Measurements from ENCODE around the gene GDF10. TPM values are rescaled to one million over a fixed set of nuclear protein-coding genes. Genes with fewer than 3 reads are reported as not detected.

GDF10 gene
- total RNA-seq, 1 donor from 2014 or later, result not detected

DNA sequence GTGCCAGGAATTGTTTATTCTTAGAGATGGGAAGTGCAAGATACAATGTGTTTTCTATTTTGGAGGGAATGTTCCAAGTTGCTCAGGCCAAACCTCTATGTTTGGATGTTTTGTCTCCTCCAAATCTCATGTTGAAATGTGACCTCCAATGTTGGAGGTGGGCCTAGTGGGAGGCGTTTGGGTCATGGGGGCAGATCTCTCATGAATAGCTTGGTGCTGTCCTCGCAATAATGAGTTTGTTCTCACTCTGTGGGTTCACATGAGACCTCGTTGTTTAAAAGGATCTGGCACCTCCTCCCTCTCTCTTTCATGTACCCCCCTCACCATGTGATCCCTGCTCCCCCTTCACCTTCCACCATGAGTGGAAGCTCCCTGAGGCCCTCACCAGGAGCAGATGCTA lies 8.3 kb upstream of the GDF10 start:
- DNase-seq (ENCODE audit: low read depth in 2 of 2), result no peak

DNA sequence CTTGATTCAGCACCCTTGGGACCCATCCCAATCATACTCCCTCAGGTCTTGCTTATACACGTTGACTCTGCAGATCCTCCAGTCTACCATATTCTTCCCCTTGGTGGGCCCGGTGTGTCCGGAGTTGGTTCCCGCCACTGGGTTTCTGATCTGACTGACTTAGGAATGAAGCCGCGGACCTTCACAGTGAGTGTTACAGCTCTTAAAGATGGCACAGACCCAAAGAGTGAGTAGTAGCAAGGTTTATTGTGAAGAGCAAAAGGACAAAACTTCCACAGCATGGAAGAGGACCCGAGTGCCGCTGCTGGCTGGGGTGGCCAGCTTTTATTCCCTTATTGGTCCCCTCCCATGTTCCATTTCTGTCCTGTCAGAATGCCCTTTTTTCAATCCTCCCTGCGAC lies 5.9 kb upstream of the GDF10 start:
- no peak for DNase-seq (ENCODE audit: low read depth in 2 of 2)

- no peak for DNase-seq (ENCODE audit: low read depth in 2 of 2)
Measured at GRCh38 chr10:47294501-47294900, 5.5 kb upstream of the GDF10 start.

DNA sequence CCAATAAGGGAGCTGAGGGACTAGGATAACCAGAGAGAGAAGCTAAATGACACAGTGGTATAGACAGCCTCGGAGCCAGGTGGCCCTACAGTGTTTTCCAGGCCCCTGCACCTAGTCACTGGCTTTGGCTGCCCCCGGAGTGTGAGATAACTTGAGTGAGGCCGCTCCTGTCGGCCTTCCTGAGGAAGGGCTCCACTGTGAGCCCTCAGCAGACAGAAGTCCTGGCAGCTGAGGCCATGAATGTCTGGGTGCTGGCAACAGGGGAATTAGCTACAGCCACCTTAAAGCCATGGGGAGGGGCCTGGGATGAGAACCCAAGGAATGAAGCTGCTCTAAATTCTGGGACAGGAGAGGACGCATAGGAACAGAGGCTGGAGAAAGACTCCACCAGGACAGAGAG lies 4.6 kb upstream of the GDF10 start:
- no peak for DNase-seq (ENCODE audit: low read depth in 2 of 2)

DNA sequence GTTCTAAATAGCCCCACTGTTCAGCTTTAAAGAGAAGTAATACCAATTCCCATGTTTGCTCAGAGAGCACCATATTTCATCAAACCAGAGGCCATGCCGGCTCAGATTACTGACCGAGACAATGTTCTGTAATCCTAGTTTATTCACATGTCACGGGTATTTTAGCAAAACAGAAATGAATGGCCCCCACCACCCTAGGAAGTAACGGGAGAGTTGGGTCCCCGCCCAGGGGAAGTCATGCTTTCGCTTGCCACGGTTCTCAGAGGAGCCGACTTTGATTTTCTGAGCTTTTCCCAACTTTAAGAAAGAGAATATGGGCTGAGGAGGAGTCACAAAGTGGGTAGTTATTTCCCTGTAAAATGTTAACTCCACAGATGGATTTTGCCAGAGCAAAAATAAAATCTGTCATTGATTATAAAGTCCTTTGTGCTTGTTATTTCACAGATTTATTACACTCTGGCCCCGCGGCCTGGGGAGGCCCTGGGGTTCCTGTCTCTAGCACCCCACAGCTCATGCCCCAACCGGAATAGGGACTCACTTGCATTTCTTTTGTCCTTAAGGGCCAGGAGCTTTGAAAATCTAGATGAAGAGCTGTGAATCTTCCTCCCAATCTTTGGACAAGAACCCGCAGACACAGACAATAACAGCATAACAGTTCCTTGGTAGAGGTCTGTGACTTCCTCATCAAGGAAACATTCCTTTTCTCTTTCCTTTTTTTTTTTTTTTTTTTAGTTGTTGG lies 3.7 kb upstream of the GDF10 start:
- no peak for DNase-seq (ENCODE audit: low read depth in 2 of 2)

DNA sequence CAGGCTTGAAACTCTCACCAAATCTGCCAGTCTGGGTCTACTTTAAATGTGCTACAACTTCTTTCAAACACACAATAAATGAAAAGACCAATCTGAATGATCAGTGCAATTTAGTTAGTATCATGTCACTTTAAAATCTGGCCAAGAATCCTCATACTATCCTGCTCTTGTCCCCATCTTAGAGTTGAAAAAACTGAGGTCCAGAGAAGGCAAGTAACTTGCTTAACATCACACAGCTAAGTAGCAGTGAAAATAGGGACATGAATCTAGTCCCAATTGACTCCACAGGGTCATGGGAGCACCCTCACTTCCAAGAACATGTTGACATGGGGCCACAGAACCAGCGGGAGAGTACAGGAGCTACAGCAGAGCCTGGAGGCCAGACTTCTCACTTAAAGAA lies 3.1 kb upstream of the GDF10 start:
- no peak for DNase-seq (ENCODE audit: low read depth in 2 of 2)

- DNase-seq (ENCODE audit: low read depth in 2 of 2), result no peak
Measured at GRCh38 chr10:47297866-47298540, 2.0 kb upstream of the GDF10 start.

- DNase-seq (ENCODE audit: low read depth in 2 of 2), result no peak
Measured at GRCh38 chr10:47298715-47299114, 1.3 kb upstream of the GDF10 start.

GRCh38 chr10:47300429-47300931 lies 483 bp downstream of the GDF10 start:
- DNase-seq (ENCODE audit: low read depth in 2 of 2), result no peak

DNA sequence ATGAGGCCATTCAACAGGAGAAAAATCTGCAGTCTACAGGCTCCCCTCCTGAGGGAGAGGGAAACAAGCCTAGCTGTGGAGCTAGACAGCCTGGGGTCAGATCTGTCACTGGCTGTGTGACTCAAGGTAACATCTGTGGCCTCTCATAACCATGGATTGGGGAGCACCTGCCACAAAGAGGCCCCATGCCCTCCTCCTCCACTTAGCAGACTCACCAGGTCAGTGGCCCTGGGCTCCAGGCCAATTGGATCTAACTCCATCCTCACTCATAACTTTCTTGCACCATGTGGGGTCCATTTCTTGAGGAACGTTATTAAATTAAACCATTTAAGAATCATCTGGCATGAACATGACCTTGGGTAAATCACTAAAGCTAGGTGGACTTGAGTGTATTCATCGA lies 1.8 kb downstream of the GDF10 start:
- no peak for DNase-seq (ENCODE audit: low read depth in 2 of 2)

- DNase-seq (ENCODE audit: low read depth in 2 of 2), result no peak
Measured at GRCh38 chr10:47303105-47303504, 3.1 kb downstream of the GDF10 start.

DNA sequence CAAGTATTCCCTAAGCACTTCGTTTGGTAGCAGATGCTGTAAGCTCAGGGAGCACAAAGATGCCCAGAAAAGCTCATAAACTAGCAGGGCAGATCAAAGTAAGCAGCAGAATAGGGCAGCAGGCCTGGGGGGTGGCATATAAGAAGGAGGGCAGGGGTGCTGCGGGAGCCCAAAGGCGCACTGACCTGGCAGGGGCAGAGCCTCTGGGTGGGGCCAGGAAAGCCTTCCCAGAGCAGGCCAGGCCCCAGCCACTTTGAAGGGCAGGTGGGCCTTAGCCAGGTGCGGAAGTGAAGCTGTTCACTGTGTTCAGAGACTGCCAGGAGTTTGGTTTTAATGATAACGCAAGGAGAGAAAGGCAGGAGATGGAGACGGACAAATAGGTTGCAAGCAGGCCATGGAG lies 3.9 kb downstream of the GDF10 start:
- no peak for DNase-seq (ENCODE audit: low read depth in 2 of 2)

DNA sequence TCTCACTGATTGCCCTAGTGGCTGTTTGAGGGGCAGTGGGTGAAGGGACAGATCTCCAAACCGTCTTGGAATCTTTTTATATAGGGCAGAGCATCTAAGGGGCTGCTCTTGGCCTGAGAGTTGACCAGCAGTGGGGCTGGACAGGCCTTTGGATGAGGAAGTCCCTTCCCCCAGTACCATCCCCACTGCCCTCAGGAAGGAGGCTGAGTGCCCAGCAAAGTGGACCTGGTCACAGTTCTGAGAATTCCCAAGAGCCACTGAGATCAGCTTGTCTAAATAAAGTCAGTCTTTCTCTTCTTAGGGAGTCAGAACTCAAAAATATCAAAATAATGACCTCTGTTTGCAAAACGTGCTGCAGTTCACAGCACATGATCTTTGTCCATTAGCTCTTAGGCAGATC lies 5.6 kb downstream of the GDF10 start:
- no peak for DNase-seq (ENCODE audit: low read depth in 2 of 2)

DNA sequence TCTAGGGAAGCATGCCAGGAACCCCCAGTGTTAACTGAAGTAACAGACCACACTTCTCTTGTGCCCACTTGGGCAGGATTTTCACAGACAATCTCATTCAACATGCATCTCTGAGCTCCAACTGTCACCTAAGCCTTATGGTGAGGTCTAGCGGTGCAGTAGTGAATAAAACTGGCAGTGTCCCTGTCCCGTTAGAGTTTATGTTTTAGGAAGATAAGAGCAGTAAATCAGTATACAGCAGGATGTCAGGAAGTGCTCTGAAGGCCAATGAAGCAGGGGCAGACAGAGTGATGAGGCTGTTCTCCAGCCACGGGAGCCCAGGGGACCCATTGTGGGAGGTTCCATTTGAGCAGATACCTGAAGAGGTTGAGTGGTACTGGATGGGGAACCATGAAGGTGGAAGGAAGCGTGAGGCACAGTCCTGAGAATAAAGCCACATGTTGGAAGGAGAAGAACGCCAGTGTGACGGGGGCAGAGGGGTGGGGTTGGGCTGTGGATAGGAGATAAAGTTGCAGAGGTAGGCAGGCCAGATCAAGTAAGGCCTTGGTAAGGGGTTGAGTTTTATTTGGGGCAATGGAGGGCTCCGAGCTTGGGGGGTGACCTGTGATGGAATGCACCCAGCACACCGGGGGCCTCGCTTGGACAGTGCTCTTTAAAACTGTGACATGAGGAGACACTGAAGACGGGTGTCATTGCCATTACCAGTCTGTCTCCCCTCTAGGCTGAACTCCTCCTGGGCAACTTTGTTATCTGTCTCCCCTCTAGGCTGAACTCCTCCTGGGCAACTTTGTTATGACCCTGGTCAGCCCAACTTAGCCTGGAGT lies 6.6 kb downstream of the GDF10 start:
- no peak for DNase-seq (ENCODE audit: low read depth in 2 of 2)

DNA sequence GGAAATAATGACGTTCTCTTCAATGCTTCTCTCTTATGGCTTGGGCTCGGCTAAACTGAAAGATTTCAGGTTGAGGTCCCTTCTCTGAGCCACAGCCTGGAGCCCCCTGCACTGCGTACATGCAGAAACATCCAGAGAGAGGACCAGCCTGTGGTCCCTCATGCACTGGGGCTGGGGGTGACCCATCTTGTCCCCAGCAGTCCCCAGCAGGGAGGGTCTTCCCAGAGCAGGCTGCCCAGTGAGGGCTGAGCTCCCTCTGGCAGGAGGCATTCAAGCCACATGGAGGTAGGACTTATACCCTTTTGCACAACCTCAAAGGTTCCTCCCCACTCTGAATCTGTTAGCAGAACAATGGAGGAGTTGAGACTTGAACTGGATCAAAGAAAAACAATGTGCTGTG lies 7.4 kb downstream of the GDF10 start:
- DNase-seq (ENCODE audit: low read depth in 2 of 2), result no peak

DNA sequence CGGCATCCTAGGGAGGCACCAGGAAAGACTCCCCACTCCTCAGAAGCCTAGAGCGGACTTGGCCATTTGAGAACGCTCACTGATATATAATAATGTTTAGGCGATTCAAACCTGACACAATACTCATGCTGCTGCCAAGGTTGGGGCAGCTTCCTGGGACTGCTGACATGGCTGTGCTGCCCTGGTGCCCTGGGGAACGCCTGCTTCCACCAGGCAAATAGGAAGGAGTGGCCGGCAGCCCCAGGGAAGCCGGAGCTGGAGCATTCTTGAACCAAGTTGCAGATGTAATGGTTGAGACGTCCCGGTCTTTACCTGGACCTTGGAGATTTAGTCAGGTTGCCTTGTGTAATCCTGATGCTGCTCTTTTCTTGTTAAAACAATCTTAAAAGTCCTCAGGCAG lies 8.8 kb downstream of the GDF10 start:
- no peak for DNase-seq (ENCODE audit: low read depth in 2 of 2)

GRCh38 chr10:47309408-47310089 lies 9.6 kb downstream of the GDF10 start:
- no peak for DNase-seq (ENCODE audit: low read depth in 2 of 2)

- DNase-seq (ENCODE audit: low read depth in 2 of 2), result no peak
Measured at GRCh38 chr10:47310090-47310505, 10.1 kb downstream of the GDF10 start.

- DNase-seq (ENCODE audit: low read depth in 2 of 2), result no peak
Measured at GRCh38 chr10:47311193-47311931, 11.4 kb downstream of the GDF10 start.

DNA sequence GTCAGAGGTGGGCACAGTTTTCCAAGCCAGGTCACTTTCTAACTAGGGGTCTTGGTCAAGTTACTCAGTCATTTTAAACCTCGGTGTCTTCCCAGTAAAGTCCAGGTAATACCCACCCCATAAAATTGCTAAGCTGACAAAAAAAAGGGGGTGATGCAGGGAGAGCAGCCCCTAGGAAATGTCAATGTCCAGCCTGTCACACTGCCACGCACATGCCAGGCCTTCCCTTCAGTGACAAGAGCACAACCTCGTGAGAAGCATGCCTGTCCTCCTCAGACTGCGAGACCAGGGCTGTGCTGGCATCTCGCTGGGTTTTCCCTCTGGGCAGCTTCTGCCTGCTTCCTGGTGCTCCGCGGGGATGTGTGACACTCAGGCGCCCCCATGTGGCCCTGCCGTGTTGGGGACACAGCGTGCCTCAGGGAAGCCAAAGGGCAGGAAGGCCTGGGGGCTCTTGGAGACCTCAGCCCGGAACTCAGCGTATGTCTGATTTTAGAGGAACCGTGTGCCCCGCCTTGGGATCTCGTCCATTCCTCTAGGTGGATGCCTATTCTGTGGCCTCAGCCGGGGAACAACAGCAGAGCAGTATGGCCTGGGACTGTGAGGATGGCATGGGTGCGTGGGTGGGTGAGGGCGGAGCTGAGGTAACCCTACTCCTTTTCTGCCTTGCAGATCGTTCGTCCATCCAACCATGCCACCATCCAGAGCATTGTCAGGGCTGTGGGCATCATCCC lies 12.1 kb downstream of the GDF10 start:
- peak; percentile 35 to 62 for DNase-seq (ENCODE audit: low read depth in 2 of 2)
